ENCODE results near the gene CARM1. TPM values are rescaled to one million over a fixed set of nuclear protein-coding genes. Genes with fewer than 3 reads are reported as not detected.

Gene CARM1
- total and polyA plus RNA-seq, 2 of the 13 experiments (the other 11 are each of a cell fraction or from before 2014, with no cell fraction given) = 27.6 to 55.8 TPM

DNA sequence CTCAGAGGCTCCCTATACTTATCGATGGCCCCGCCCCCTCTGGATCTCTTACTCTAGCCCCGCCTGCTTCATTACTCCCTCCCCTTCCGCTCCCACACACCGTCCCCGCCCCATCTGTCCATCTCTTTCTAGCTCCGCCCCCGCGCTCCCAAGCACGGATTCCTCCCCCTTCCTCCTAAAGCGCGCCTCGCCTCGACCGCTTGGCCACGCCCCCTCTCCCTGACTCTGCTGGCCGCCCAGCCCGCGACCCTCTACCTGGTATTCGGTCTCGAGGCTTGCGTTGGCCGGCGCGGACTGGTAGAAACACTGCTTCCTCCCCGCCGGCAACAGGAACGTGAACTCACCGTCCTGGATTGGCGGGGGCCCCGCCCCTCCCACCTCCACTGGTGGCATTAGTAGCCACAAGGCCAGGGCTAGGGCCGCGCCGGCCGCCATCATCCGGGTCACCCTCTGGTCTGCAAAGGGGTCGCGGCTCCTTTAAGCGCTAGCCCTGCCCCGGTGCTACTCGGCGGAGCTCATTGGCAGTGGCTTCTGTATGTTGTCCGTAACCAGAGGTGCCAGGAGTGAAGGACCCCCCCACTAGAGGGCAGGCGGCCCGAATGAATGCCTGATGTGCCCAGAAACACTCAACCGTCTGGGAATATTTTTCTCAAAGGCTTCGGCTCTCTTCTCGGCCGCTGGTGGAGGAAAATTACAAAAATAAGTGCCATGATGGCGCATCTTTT is 35.4 kb upstream of the CARM1 start, which contains the start of gene TMED1 (continued):
- TF ChIP-seq ELF4 (CRISPR knock-in tag; IDR thresholded peaks at IDR 0.05; ENCODE audit: borderline replicate concordance) = no peak
- TF ChIP-seq, protein P1, sequence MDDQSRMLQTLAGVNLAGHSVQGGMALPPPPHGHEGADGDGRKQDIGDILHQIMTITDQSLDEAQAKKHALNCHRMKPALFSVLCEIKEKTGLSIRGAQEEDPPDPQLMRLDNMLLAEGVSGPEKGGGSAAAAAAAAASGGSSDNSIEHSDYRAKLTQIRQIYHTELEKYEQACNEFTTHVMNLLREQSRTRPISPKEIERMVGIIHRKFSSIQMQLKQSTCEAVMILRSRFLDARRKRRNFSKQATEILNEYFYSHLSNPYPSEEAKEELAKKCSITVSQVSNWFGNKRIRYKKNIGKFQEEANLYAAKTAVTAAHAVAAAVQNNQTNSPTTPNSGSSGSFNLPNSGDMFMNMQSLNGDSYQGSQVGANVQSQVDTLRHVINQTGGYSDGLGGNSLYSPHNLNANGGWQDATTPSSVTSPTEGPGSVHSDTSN (CRISPR knock-in tag; IDR thresholded peaks at IDR 0.05; ENCODE audit: borderline replicate concordance) = no peak
- TF ChIP-seq SNAPC2 (CRISPR knock-in tag; IDR thresholded peaks at IDR 0.05) = 0 out of 2 replicates have a peak, but pooled peaks have one; percentile 15
- TF ChIP-seq, protein P2, sequence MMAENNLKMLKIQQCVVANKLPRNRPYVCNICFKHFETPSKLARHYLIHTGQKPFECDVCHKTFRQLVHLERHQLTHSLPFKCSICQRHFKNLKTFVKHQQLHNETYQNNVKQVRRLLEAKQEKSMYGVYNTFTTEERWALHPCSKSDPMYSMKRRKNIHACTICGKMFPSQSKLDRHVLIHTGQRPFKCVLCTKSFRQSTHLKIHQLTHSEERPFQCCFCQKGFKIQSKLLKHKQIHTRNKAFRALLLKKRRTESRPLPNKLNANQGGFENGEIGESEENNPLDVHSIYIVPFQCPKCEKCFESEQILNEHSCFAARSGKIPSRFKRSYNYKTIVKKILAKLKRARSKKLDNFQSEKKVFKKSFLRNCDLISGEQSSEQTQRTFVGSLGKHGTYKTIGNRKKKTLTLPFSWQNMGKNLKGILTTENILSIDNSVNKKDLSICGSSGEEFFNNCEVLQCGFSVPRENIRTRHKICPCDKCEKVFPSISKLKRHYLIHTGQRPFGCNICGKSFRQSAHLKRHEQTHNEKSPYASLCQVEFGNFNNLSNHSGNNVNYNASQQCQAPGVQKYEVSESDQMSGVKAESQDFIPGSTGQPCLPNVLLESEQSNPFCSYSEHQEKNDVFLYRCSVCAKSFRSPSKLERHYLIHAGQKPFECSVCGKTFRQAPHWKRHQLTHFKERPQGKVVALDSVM (CRISPR knock-in tag; IDR thresholded peaks at IDR 0.05) = 0 out of 2 replicates have a peak, but pooled peaks have one; percentile 43
- no peak for TF ChIP-seq ZNF562 (CRISPR knock-in tag; IDR thresholded peaks at IDR 0.05; ENCODE audit: borderline replicate concordance)
- TF ChIP-seq, protein P3, sequence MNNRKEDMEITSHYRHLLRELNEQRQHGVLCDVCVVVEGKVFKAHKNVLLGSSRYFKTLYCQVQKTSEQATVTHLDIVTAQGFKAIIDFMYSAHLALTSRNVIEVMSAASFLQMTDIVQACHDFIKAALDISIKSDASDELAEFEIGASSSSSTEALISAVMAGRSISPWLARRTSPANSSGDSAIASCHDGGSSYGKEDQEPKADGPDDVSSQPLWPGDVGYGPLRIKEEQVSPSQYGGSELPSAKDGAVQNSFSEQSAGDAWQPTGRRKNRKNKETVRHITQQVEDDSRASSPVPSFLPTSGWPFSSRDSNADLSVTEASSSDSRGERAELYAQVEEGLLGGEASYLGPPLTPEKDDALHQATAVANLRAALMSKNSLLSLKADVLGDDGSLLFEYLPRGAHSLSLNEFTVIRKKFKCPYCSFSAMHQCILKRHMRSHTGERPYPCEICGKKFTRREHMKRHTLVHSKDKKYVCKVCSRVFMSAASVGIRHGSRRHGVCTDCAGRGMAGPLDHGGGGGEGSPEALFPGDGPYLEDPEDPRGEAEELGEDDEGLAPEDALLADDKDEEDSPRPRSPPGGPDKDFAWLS (CRISPR knock-in tag; IDR thresholded peaks at IDR 0.05; ENCODE audit: borderline replicate concordance) = peak; percentile 88; the same call in 1 of the 2 replicates
- TF ChIP-seq, protein P4, sequence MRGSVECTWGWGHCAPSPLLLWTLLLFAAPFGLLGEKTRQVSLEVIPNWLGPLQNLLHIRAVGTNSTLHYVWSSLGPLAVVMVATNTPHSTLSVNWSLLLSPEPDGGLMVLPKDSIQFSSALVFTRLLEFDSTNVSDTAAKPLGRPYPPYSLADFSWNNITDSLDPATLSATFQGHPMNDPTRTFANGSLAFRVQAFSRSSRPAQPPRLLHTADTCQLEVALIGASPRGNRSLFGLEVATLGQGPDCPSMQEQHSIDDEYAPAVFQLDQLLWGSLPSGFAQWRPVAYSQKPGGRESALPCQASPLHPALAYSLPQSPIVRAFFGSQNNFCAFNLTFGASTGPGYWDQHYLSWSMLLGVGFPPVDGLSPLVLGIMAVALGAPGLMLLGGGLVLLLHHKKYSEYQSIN (CRISPR knock-in tag; IDR thresholded peaks at IDR 0.05; ENCODE audit: borderline replicate concordance) = no peak
- TF ChIP-seq RNF2 (conservative IDR thresholded peaks at IDR 0.05; ENCODE audit: low read depth) = no peak
- no peak for TF ChIP-seq ZNF780A (CRISPR knock-in tag; IDR thresholded peaks at IDR 0.05)
- TF ChIP-seq ZSCAN12 (CRISPR knock-in tag; IDR thresholded peaks at IDR 0.05) = no peak
- peak; percentile 100 for TF ChIP-seq ZNF335 (CRISPR knock-in tag; IDR thresholded peaks at IDR 0.05)
- TF ChIP-seq FOSL2 (CRISPR knock-in tag; IDR thresholded peaks at IDR 0.05) = peak; percentile 47
- TF ChIP-seq GLI4 (CRISPR knock-in tag; IDR thresholded peaks at IDR 0.05; ENCODE audit: borderline replicate concordance) = no peak
- TF ChIP-seq, protein P5, sequence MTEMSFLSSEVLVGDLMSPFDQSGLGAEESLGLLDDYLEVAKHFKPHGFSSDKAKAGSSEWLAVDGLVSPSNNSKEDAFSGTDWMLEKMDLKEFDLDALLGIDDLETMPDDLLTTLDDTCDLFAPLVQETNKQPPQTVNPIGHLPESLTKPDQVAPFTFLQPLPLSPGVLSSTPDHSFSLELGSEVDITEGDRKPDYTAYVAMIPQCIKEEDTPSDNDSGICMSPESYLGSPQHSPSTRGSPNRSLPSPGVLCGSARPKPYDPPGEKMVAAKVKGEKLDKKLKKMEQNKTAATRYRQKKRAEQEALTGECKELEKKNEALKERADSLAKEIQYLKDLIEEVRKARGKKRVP (CRISPR knock-in tag; IDR thresholded peaks at IDR 0.05) = no peak
- TF ChIP-seq ZNF577 (CRISPR knock-in tag; IDR thresholded peaks at IDR 0.05; ENCODE audit: borderline replicate concordance, low read depth) = 0 out of 2 replicates have a peak, but pooled peaks have one; percentile 39
- TF ChIP-seq EEA1 (CRISPR knock-in tag; IDR thresholded peaks at IDR 0.05; ENCODE audit: borderline replicate concordance) = no peak
- TF ChIP-seq, protein P6, sequence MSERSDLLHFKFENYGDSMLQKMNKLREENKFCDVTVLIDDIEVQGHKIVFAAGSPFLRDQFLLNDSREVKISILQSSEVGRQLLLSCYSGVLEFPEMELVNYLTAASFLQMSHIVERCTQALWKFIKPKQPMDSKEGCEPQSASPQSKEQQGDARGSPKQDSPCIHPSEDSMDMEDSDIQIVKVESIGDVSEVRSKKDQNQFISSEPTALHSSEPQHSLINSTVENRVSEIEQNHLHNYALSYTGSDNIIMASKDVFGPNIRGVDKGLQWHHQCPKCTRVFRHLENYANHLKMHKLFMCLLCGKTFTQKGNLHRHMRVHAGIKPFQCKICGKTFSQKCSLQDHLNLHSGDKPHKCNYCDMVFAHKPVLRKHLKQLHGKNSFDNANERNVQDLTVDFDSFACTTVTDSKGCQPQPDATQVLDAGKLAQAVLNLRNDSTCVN (CRISPR knock-in tag; IDR thresholded peaks at IDR 0.05; ENCODE audit: borderline replicate concordance) = 0 out of 2 replicates have a peak, but pooled peaks have one; percentile 61
- TF ChIP-seq SPEN (CRISPR knock-in tag; IDR thresholded peaks at IDR 0.05; ENCODE audit: low read depth) = peak; percentile 75; the same call in 1 of the 2 replicates
- TF ChIP-seq ERF (CRISPR knock-in tag; IDR thresholded peaks at IDR 0.05) = peak; percentile 59; the same call in 1 of the 2 replicates
- no peak for TF ChIP-seq TRIM24 (CRISPR knock-in tag; IDR thresholded peaks at IDR 0.05)
